ENCODE data around the gene NR5A1.

GRCh38 chr9:124488641-124489210 is 18.5 kb downstream of the NR5A1 start:
- no peak for TF ChIP-seq CTCF (IDR thresholded peaks at IDR 0.05 in 2 of 3, conservative IDR thresholded peaks at IDR 0.05 in 1 of 3; ENCODE audit: control insufficient read depth in 2 of 3, extremely low read depth in 1 of 3, insufficient read depth in 1 of 3, low read depth in 3 of 3, low read length in 3 of 3)
- no peak for TF ChIP-seq YY1 (IDR thresholded peaks at IDR 0.05; ENCODE audit: low read depth, low read length)
- no peak for TF ChIP-seq MLLT1 (IDR thresholded peaks at IDR 0.05)
- no peak for TF ChIP-seq NFYB (IDR thresholded peaks at IDR 0.05; ENCODE audit: insufficient read depth, low read depth, low read length)
- TF ChIP-seq POLR2AphosphoS5 (IDR thresholded peaks at IDR 0.05; ENCODE audit: low read length) = no peak
- TF ChIP-seq ZNF592 (IDR thresholded peaks at IDR 0.05) = no peak
- no peak for TF ChIP-seq TCF7 (IDR thresholded peaks at IDR 0.05; ENCODE audit: borderline replicate concordance)
- no peak for TF ChIP-seq CBX5 (IDR thresholded peaks at IDR 0.05; ENCODE audit: low read depth)
